H1 (cell line): ENCODE measurements around the gene NPM1. TPM values are rescaled to one million over a fixed set of nuclear protein-coding genes. Genes with fewer than 3 reads are reported as not detected.

ENCODE experiments used
- CTCF ChIA-PET: fragments of 300-600 bp; sonication (Branson Sonifier 250); formaldehyde crosslinking; loops from one replicate; lab custom pipeline; 2021; ENCODE audit not compliant: partially characterized antibody; lab: Charles Lee
- POLR2A ChIA-PET: fragments of 300-600 bp; sonication (Branson Sonifier 250); formaldehyde crosslinking; loops from one replicate; lab custom pipeline; 2021; ENCODE audit warnings: inconsistent platforms; ENCODE audit not compliant: partially characterized antibody; lab: Charles Lee
- DNase-seq, 2 experiments: peaks; one replicate each; pipeline versions ENCODE4 v3.0.0 to v3.0.0-alpha.2; 2010 to 2022; ENCODE audit warnings: low spot score in 2 of 2, low read depth in 1 of 2, mixed read lengths in 1 of 2
- FAIRE-seq: peaks from 2 replicates; lab custom pipeline; 2011; peaks lifted over from hg19 to GRCh38; lab: Jason Lieb, UNC
- H2AFZ ChIP-seq: 2 replicates; pipeline ENCODE4 v1.8.1; 2012; ENCODE audit warnings: low read length, inconsistent platforms
- H2AK5ac ChIP-seq: 2 replicates; pipeline ENCODE4 v1.6.1; 2013; ENCODE audit warnings: low read depth, low read length
- H2BK120ac ChIP-seq: replicated peaks from 2 replicates; pipeline ENCODE3; 2013; ENCODE audit warnings: low read depth, low read length, inconsistent platforms
- H2BK12ac ChIP-seq: 2 replicates; pipeline ENCODE4 v1.6.1; 2013; ENCODE audit warnings: low read depth, low read length
- H2BK15ac ChIP-seq: 2 replicates; pipeline ENCODE4 v1.6.1; 2013; ENCODE audit warnings: low read length
- H2BK20ac ChIP-seq: 2 replicates; pipeline ENCODE4 v1.6.1; 2013; ENCODE audit warnings: low read length
- H2BK5ac ChIP-seq: 2 replicates; pipeline ENCODE4 v1.6.1; 2013; ENCODE audit warnings: low read depth, low read length
- H3K14ac ChIP-seq: 2 replicates; pipeline ENCODE4 v1.6.1; 2013; ENCODE audit warnings: inconsistent platforms; ENCODE audit not compliant: insufficient read length
- H3K18ac ChIP-seq: 2 replicates; pipeline ENCODE4 v1.6.1; 2013; ENCODE audit warnings: low read length; ENCODE audit errors: extremely low read depth
- H3K23ac ChIP-seq: 2 replicates; pipeline ENCODE4 v1.6.1; 2013; ENCODE audit warnings: inconsistent platforms; ENCODE audit not compliant: insufficient read length
- H3K23me2 ChIP-seq: 2 replicates; pipeline ENCODE4 v1.6.1; 2013; ENCODE audit warnings: low read depth, low read length
- H3K27ac ChIP-seq: 2 replicates; pipeline ENCODE4 v1.6.1; 2011; ENCODE audit warnings: low read depth, low read length, inconsistent platforms
- H3K27me3 ChIP-seq, 4 experiments: replicated peaks in 1 of 4; 1 replicate in 1 of 4; 2 replicates in 3 of 4; pipeline versions ENCODE4 v1.6.1 to v1.8.1; 2011 to 2013; ENCODE audit warnings: low read length in 3 of 4, mild to moderate bottlenecking in 3 of 4, inconsistent platforms in 2 of 4, mixed read lengths in 2 of 4, moderate library complexity in 1 of 4; ENCODE audit not compliant: control insufficient read depth in 3 of 4, insufficient read depth in 3 of 4; ENCODE audit errors: extremely low read depth in 1 of 4
- H3K36me3 ChIP-seq, 4 experiments: 2 replicates each; pipeline versions ENCODE4 v1.6.1 to v1.8.1; 2011 to 2013; ENCODE audit warnings: mild to moderate bottlenecking in 4 of 4, low read length in 3 of 4, moderate library complexity in 2 of 4, control low read depth in 1 of 4, inconsistent platforms in 1 of 4; ENCODE audit not compliant: insufficient read depth in 4 of 4, control insufficient read depth in 2 of 4
- H3K4ac ChIP-seq: replicated peaks from 2 replicates; pipeline ENCODE3; 2013; ENCODE audit warnings: low read length, low read depth, mixed read lengths, inconsistent platforms; ENCODE audit not compliant: insufficient read length
- H3K4me1 ChIP-seq, 4 experiments: replicated peaks in 1 of 4; 1 replicate in 1 of 4; 2 replicates in 3 of 4; pipeline versions ENCODE4 v1.6.1 to v1.8.1; 2011 to 2013; ENCODE audit warnings: low read length in 3 of 4, inconsistent platforms in 2 of 4, mixed read lengths in 1 of 4; ENCODE audit not compliant: insufficient read depth in 4 of 4, control insufficient read depth in 3 of 4
- H3K4me2 ChIP-seq, 2 experiments: 2 replicates each; pipeline versions ENCODE4 v1.6.1 to v1.8.1; 2011 to 2013; ENCODE audit warnings: low read depth in 2 of 2, low read length in 2 of 2, control low read depth in 1 of 2, inconsistent platforms in 1 of 2, mild to moderate bottlenecking in 1 of 2; ENCODE audit not compliant: insufficient read depth in 1 of 2
- H3K4me3 ChIP-seq, 4 experiments: fragments of 200-600, 300-600 bp in 1 of 4; sonication (generic), shearing (Covaris generic), sonication (Bioruptor Twin) in 1 of 4; 2 replicates each; pipeline versions ENCODE4 v1.5.1 to v1.8.1; 2011 to 2016; ENCODE audit warnings: low read length in 4 of 4, low read depth in 3 of 4, control low read depth in 2 of 4, inconsistent platforms in 2 of 4, mild to moderate bottlenecking in 2 of 4, mixed read lengths in 1 of 4, moderate library complexity in 1 of 4; ENCODE audit not compliant: insufficient read depth in 2 of 4; ENCODE audit errors: extremely low read depth in 1 of 4
- H3K56ac ChIP-seq: replicated peaks from 2 replicates; pipeline ENCODE3; 2013; ENCODE audit warnings: low read depth, mild to moderate bottlenecking, mixed read lengths, low read length, inconsistent platforms; ENCODE audit not compliant: insufficient read length
- H3K79me1 ChIP-seq: 2 replicates; pipeline ENCODE4 v1.6.1; 2013; ENCODE audit warnings: low read depth, low read length, control low read depth
- H3K79me2 ChIP-seq, 2 experiments: 2 replicates each; pipeline versions ENCODE4 v1.6.1 to v1.8.1; 2012 to 2013; ENCODE audit warnings: low read length in 2 of 2, mild to moderate bottlenecking in 2 of 2, inconsistent platforms in 1 of 2; ENCODE audit not compliant: insufficient read depth in 2 of 2, control insufficient read depth in 1 of 2
- H3K9ac ChIP-seq, 4 experiments: replicated peaks in 1 of 4; 1 replicate in 1 of 4; 2 replicates in 3 of 4; pipeline versions ENCODE4 v1.6.1 to v1.8.1; 2011 to 2013; ENCODE audit warnings: low read depth in 3 of 4, low read length in 3 of 4, control low read depth in 2 of 4, mild to moderate bottlenecking in 2 of 4, moderate library complexity in 2 of 4, inconsistent platforms in 1 of 4; ENCODE audit errors: extremely low read depth in 1 of 4
- H3K9me3 ChIP-seq, 2 experiments: 2 replicates each; pipeline versions ENCODE4 v1.6.1 to v1.8.1; 2012 to 2013; ENCODE audit warnings: mild to moderate bottlenecking in 2 of 2, moderate library complexity in 2 of 2, control low read depth in 1 of 2, inconsistent platforms in 1 of 2, low read depth in 1 of 2, low read length in 1 of 2, mixed read lengths in 1 of 2; ENCODE audit not compliant: insufficient read depth in 2 of 2
- H4K20me1 ChIP-seq, 2 experiments: replicated peaks in 1 of 2; 2 replicates each; pipeline versions ENCODE3 to v1.8.1; 2011 to 2013; ENCODE audit warnings: inconsistent platforms in 2 of 2, low read length in 2 of 2, mild to moderate bottlenecking in 1 of 2; ENCODE audit not compliant: insufficient read depth in 2 of 2, control insufficient read depth in 1 of 2
- H4K5ac ChIP-seq: 2 replicates; pipeline ENCODE4 v1.6.1; 2013; ENCODE audit warnings: low read length, low read depth, mixed read lengths, inconsistent platforms; ENCODE audit not compliant: insufficient read length
- H4K8ac ChIP-seq: 2 replicates; pipeline ENCODE4 v1.8.0; 2013; ENCODE audit warnings: mild to moderate bottlenecking, moderate library complexity, low read length, inconsistent platforms; ENCODE audit not compliant: insufficient read depth; ENCODE audit errors: extremely low read depth
- H4K91ac ChIP-seq: replicated peaks from 2 replicates; pipeline ENCODE3; 2013; ENCODE audit warnings: low read length, mixed read lengths, inconsistent platforms; ENCODE audit not compliant: insufficient read length
- CHD2 ChIP-seq: IDR thresholded peaks from 2 replicates; pipeline ENCODE4 v1.6.1; 2012; ENCODE audit warnings: low read length, improper control_type of control experiment
- EZH2 ChIP-seq: fragments of 200-600 bp; sonication (generic); IDR thresholded peaks from 2 replicates; pipeline ENCODE4 v1.7.1; 2012; ENCODE audit warnings: low read depth, mild to moderate bottlenecking, moderate library complexity, low read length, inconsistent platforms; ENCODE audit not compliant: severe bottlenecking
- MAX ChIP-seq: IDR thresholded peaks from 2 replicates; pipeline ENCODE4 v1.6.1; 2012; ENCODE audit warnings: inconsistent platforms
- POLR2AphosphoS5 ChIP-seq: IDR thresholded peaks from 2 replicates; pipeline ENCODE4 v1.6.1; 2011; ENCODE audit warnings: low read depth, low read length
- RXRA ChIP-seq: IDR thresholded peaks from 2 replicates; pipeline ENCODE4 v1.6.1; 2011; ENCODE audit warnings: low read depth, mild to moderate bottlenecking, low read length, moderate library complexity; ENCODE audit not compliant: insufficient read depth
- SIN3A ChIP-seq, 2 experiments: IDR thresholded peaks in 1 of 2; conservative IDR thresholded peaks in 1 of 2; 2 replicates each; pipeline ENCODE4 v1.6.1; 2011 to 2012; ENCODE audit warnings: low read length in 2 of 2, improper control_type of control experiment in 1 of 2, low read depth in 1 of 2, mild to moderate bottlenecking in 1 of 2
- TEAD4 ChIP-seq: IDR thresholded peaks from 2 replicates; pipeline ENCODE4 v1.6.1; 2012; ENCODE audit warnings: low read depth, low read length, inconsistent platforms, mixed read lengths
- WGBS, 2 experiments: shearing (Covaris generic) in 1 of 2; methylation state at CpG; one replicate each; pipeline versions ENCODE4 v1.1.6 to v1.1.7; 2013 to 2015; ENCODE audit warnings: low lambda C conversion rate in 2 of 2, mixed read lengths in 2 of 2, inconsistent platforms in 1 of 2, low coverage in 1 of 2, missing lambda C conversion rate in 1 of 2; ENCODE audit not compliant: insufficient replicate concordance in 2 of 2, insufficient coverage in 1 of 2, insufficient read length in 1 of 2; ENCODE audit errors: extremely low coverage in 1 of 2, missing lambda C conversion rate in 1 of 2; 5-methylcytosine and 5-hydroxymethylcytosine counted together
- polyA plus RNA-seq, 7 experiments: library from polyadenylated mRNA; depleted of rRNA in 3 of 7; stranded (reverse) in 5 of 7; unstranded in 2 of 7; fragments of >200 nt in 5 of 7; fragments of 200-250 nt in 2 of 7; gene quantifications; 1 replicate in 5 of 7; 2 replicates in 1 of 7; 4 replicates in 1 of 7; pipeline versions ENCODE4 v1.2.1 to v1.2.3, GENCODE V29; 2011 to 2013; ENCODE audit warnings: missing spikeins in 2 of 7, mixed read lengths in 2 of 7
- total RNA-seq: library from RNA; stranded (reverse); fragmentation: NEBNext Ultra II Directional; extraction: Animal tissue kit (Norgen Biotek cat#: 25700); gene quantifications from 2 replicates; pipeline ENCODE4 v1.2.1, GENCODE V29; 2021
- TF ChIP-seq, protein P1 (sequence below), 3 experiments: IDR thresholded peaks; 1 replicate in 2 of 3; 2 replicates in 1 of 3; pipeline versions ENCODE4 v1.5.1 to v1.6.1; 2011; ENCODE audit warnings: low read length in 3 of 3, mild to moderate bottlenecking in 3 of 3, inconsistent platforms in 2 of 3, low read depth in 1 of 3, moderate library complexity in 1 of 3; ENCODE audit not compliant: insufficient read depth in 1 of 3; ENCODE audit errors: control extremely low read depth in 1 of 3

Gene NPM1
- total and polyA plus RNA-seq, 2 of the 8 experiments (the other 6 are each of a cell fraction or from before 2014, with no cell fraction given) = 2,182 to 4,042 TPM

DNA sequence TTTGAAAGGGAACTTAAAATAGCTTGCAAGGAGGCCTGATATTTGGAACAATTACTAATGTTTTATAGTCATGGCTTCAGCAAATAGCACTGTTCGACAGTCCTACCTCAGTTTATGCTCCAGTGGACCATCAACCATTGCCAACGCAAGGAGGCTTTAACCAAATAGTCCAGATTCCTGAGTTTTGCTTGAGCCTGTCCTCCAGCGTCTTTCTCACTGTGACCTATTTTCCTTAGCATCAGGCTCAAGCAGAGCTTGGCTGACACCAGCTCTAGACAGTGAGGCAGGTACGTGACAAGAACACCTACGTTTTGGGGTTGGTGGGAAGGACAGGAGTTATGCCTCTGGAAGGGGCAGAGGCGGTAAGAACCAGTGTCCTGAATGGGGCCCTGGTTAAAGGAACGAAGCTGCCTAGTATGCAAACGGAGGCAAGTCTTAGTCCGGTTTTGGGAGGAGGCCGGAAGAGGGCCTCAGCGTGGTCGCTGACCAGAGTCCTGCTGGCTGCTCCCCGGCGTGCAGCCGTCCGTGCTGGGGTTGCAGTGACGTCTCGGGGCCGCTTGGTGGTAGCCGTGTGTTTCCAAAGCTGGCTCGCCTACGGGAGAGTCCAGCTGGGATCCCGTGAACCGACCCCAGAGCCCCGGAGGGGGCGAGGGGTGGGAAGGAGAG is 30.8 kb downstream of the NPM1 start:
- no peak overlapping the region for H4K8ac ChIP-seq
- H3K23me2 ChIP-seq = peaks cover 10% of the 10 kb centered on the region
- no peak overlapping the region for H3K14ac ChIP-seq
- no peak overlapping the region for H2AFZ ChIP-seq
- H3K79me2 ChIP-seq = no peaks in the 10 kb centered on the region
- H2BK5ac ChIP-seq = no peak overlapping the region; the same call in 1 of the 2 replicates
- WGBS, 2 experiments = 10% methylated on average over 23 of the region's 26 CpGs; no CpG with 5 or more reads in 1 of the 2 experiments
- FAIRE-seq (no peak), DNase-seq (peak; percentile 69 to 94)
- no peak overlapping the region for H3K23ac ChIP-seq
- H2BK15ac ChIP-seq = peak overlapping the region; percentile 92; the same call in 1 of the 2 replicates
- H4K91ac ChIP-seq = no peak overlapping the region
- peaks cover 0 to 22% (median 13%) of the 10 kb centered on the region in 4 experiments; a peak in 6 of 7 replicates for H3K4me1 ChIP-seq
- no peaks in the 10 kb centered on the region for H3K9me3 ChIP-seq
- peak overlapping the region; percentile 46 to 97 for H3K4me2 ChIP-seq
- no peak overlapping the region for H3K4ac ChIP-seq
- H4K20me1 ChIP-seq = peaks cover 6 to 10% of the 10 kb centered on the region in 2 experiments
- H2AK5ac ChIP-seq = no peak overlapping the region
- H3K9ac ChIP-seq = no peak overlapping the region
- H3K79me1 ChIP-seq = no peaks in the 10 kb centered on the region
- ChIA-PET POLR2A (interaction anchor here (0.6 to 7.3 kb wide), 14 partner anchors 8 to 440 kb away, joined by 3 to 75 read pairs (median 4); partner anchors contain the start of gene NPM1), CTCF (interaction anchor here (0.7 to 7.2 kb wide), 63 partner anchors 11 to 641 kb away, joined by 3 to 64 read pairs (median 4); no protein-coding TSS in a partner anchor)
- peaks cover 0 to 3% (median under 1%) of the 10 kb centered on the region in 4 experiments; a peak in 2 of 8 replicates for H3K36me3 ChIP-seq
- H2BK20ac ChIP-seq = no peak overlapping the region
- H3K56ac ChIP-seq = no peak overlapping the region
- H3K27ac ChIP-seq = no peak overlapping the region
- no peak overlapping the region for H2BK12ac ChIP-seq
- H3K18ac ChIP-seq = no peak overlapping the region
- H2BK120ac ChIP-seq = no peak overlapping the region
- peaks cover 22 to 37% (median 28%) of the 10 kb centered on the region in 4 experiments for H3K27me3 ChIP-seq
- no peak overlapping the region for H4K5ac ChIP-seq
- H3K4me3 ChIP-seq = peak overlapping the region; percentile 35 to 73 (median 70)
- TF ChIP-seq SIN3A (conservative IDR thresholded peaks at IDR 0.05 in 1 of 2, IDR thresholded peaks at IDR 0.05 in 1 of 2; ENCODE audit: low read depth in 1 of 2, low read length in 2 of 2) (peak; percentile 62 to 88; a peak in 3 of 4 replicates), POLR2AphosphoS5 (0 out of 2 replicates have a peak, but pooled peaks have one; percentile 25), CHD2 (peak; percentile 60), TEAD4 (no peak), EZH2 (no peak), RXRA (0 out of 2 replicates have a peak, but pooled peaks have one; percentile 7), MAX (peak; percentile 56)
- TF ChIP-seq, protein P1, sequence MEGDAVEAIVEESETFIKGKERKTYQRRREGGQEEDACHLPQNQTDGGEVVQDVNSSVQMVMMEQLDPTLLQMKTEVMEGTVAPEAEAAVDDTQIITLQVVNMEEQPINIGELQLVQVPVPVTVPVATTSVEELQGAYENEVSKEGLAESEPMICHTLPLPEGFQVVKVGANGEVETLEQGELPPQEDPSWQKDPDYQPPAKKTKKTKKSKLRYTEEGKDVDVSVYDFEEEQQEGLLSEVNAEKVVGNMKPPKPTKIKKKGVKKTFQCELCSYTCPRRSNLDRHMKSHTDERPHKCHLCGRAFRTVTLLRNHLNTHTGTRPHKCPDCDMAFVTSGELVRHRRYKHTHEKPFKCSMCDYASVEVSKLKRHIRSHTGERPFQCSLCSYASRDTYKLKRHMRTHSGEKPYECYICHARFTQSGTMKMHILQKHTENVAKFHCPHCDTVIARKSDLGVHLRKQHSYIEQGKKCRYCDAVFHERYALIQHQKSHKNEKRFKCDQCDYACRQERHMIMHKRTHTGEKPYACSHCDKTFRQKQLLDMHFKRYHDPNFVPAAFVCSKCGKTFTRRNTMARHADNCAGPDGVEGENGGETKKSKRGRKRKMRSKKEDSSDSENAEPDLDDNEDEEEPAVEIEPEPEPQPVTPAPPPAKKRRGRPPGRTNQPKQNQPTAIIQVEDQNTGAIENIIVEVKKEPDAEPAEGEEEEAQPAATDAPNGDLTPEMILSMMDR (IDR thresholded peaks at IDR 0.05; ENCODE audit: control extremely low read depth in 1 of 3, insufficient read depth in 1 of 3, low read depth in 1 of 3, low read length in 3 of 3) = peak in 2 of 3 experiments; percentile 95 to 97; a peak in 3 of 4 replicates
